Activated CD8-positive, alpha-beta memory T cell treated with anti-CD3 and anti-CD28 coated beads, Interleukin-2, amount 50 U/mL, for 1 hour (primary cell): ENCODE data around the gene LGR6.
"Not testable (repeated sequence)": the region's sequence is repeated elsewhere in the genome, so short reads cannot be mapped to it uniquely, and the experiment has no call there.

Experiments used
- DNase-seq: peaks from one replicate; pipeline ENCODE4 v3.0.0-alpha.2; 2020; ENCODE audit errors: extremely low read depth

Gene LGR6

GRCh38 chr1:202240226-202240625 is 46.6 kb downstream of the LGR6 start:
- not testable (repeated sequence) for DNase-seq

- DNase-seq: no peak
Observed at GRCh38 chr1:202240956-202241355, 47.4 kb downstream of the LGR6 start.

GRCh38 chr1:202241376-202242079 is 47.9 kb downstream of the LGR6 start:
- DNase-seq: no peak

GRCh38 chr1:202242080-202242419 is 48.5 kb downstream of the LGR6 start:
- no peak for DNase-seq

- DNase-seq: no peak
Observed at GRCh38 chr1:202243006-202243405, 49.4 kb downstream of the LGR6 start.

- no peak for DNase-seq
Observed at GRCh38 chr1:202244841-202245261, 51.3 kb downstream of the LGR6 start.

GRCh38 chr1:202245391-202245790 is 51.8 kb downstream of the LGR6 start:
- DNase-seq: no peak

- no peak for DNase-seq
Observed at GRCh38 chr1:202247104-202247503, 53.5 kb downstream of the LGR6 start.

GRCh38 chr1:202247837-202248795 is 54.5 kb downstream of the LGR6 start:
- DNase-seq: no peak

GRCh38 chr1:202248861-202249260 is 55.3 kb downstream of the LGR6 start:
- no peak for DNase-seq

GRCh38 chr1:202249436-202249835 is 55.8 kb downstream of the LGR6 start:
- no peak for DNase-seq

GRCh38 chr1:202249846-202250245 is 56.2 kb downstream of the LGR6 start:
- DNase-seq: no peak

- DNase-seq: no peak
Observed at GRCh38 chr1:202250982-202251381, 57.4 kb downstream of the LGR6 start.

GRCh38 chr1:202251424-202252256 is 58.0 kb downstream of the LGR6 start:
- DNase-seq: no peak

GRCh38 chr1:202252271-202252670 is 58.7 kb downstream of the LGR6 start:
- DNase-seq: no peak

- no peak for DNase-seq
Observed at GRCh38 chr1:202254454-202255252, 61.1 kb downstream of the LGR6 start.

GRCh38 chr1:202255343-202255742 is 61.7 kb downstream of the LGR6 start:
- no peak for DNase-seq

- no peak for DNase-seq
Observed at GRCh38 chr1:202259705-202260104, 66.1 kb downstream of the LGR6 start.

- not testable (repeated sequence) for DNase-seq
Observed at GRCh38 chr1:202261209-202261958, 67.8 kb downstream of the LGR6 start.

GRCh38 chr1:202263628-202264027 is 70.0 kb downstream of the LGR6 start:
- no peak for DNase-seq

- DNase-seq: no peak
Observed at GRCh38 chr1:202264300-202264699, 70.7 kb downstream of the LGR6 start.
